HL-60 (cell line): ENCODE measurements around the gene TSPAN8.

Source experiments
- DNase-seq, 2 experiments: peaks; one replicate each; pipeline ENCODE4 v3.0.0-alpha.2; 2010 to 2020; ENCODE audit warnings: low read depth in 1 of 2, low spot score in 1 of 2
- H3K27ac ChIP-seq: fragments of 250-450 bp; sonication (Bioruptor Pico); replicated peaks from 2 replicates; pipeline ENCODE4 v1.5.1; 2020; ENCODE audit warnings: mild to moderate bottlenecking, moderate library complexity
- H3K27me3 ChIP-seq: fragments of 250-450 bp; sonication (Bioruptor Pico); 2 replicates; pipeline ENCODE4 v1.5.1; 2021; ENCODE audit warnings: mild to moderate bottlenecking, moderate library complexity; ENCODE audit not compliant: insufficient read depth, poor library complexity, severe bottlenecking
- H3K4me3 ChIP-seq: replicated peaks from 2 replicates; pipeline ENCODE4 v1.5.1; 2011; ENCODE audit warnings: mild to moderate bottlenecking, control low read depth, low read length; ENCODE audit not compliant: insufficient read depth
- CTCF ChIP-seq: IDR thresholded peaks from one replicate; pipeline ENCODE4 v1.5.1; 2011; ENCODE audit warnings: low read length, control low read depth, inconsistent platforms; ENCODE audit not compliant: insufficient read depth
- GABPA ChIP-seq: IDR thresholded peaks from 2 replicates; pipeline ENCODE4 v1.6.1; 2012; ENCODE audit warnings: low read depth
- POLR2AphosphoS5 ChIP-seq: IDR thresholded peaks from 2 replicates; pipeline ENCODE4 v1.6.1; 2012; ENCODE audit warnings: low read depth
- REST ChIP-seq: IDR thresholded peaks from 2 replicates; pipeline ENCODE4 v1.6.1; 2012; ENCODE audit warnings: low read depth; ENCODE audit not compliant: insufficient replicate concordance
- SPI1 ChIP-seq: IDR thresholded peaks from 2 replicates; pipeline ENCODE4 v1.6.1; 2012; ENCODE audit warnings: low read depth, mild to moderate bottlenecking, borderline replicate concordance

TSPAN8 gene

GRCh38 chr12:71092290-71092689 lies 65.5 kb downstream of the TSPAN8 start:
- Histone ChIP-seq H3K27me3 (no peaks in the 10 kb centered on the region), H3K27ac (no peak overlapping the region), H3K4me3 (no peak overlapping the region)
- TF ChIP-seq POLR2AphosphoS5, result no peak
- no peak for TF ChIP-seq GABPA
- no peak for TF ChIP-seq SPI1
- TF ChIP-seq REST, result no peak
- no peak for DNase-seq

- no peak for DNase-seq
- no peak for TF ChIP-seq REST
- no peak for TF ChIP-seq CTCF
- TF ChIP-seq GABPA, result no peak
- no peak for TF ChIP-seq SPI1
- TF ChIP-seq POLR2AphosphoS5, result no peak
- Histone ChIP-seq H3K27ac (no peak overlapping the region), H3K4me3 (no peak overlapping the region), H3K27me3 (no peaks in the 10 kb centered on the region)
These were observed 66.8 kb downstream of the TSPAN8 start for GRCh38 chr12:71090971-71091370.

- no peak for TF ChIP-seq REST
- TF ChIP-seq POLR2AphosphoS5, result no peak
- no peak for TF ChIP-seq SPI1
- no peak for TF ChIP-seq CTCF
- TF ChIP-seq GABPA, result no peak
These were observed 72.2 kb downstream of the TSPAN8 start for GRCh38 chr12:71085575-71085974.

GRCh38 chr12:71075743-71076142 lies 82.1 kb downstream of the TSPAN8 start:
- Histone ChIP-seq H3K27ac (no peak overlapping the region), H3K27me3 (no peaks in the 10 kb centered on the region), H3K4me3 (no peak overlapping the region)
- TF ChIP-seq GABPA (no peak), REST (no peak), POLR2AphosphoS5 (no peak), SPI1 (no peak)
- no peak for DNase-seq

More at GRCh38 chr12:71085575-71085974, 72.2 kb downstream of the TSPAN8 start:
- no peak for DNase-seq
- no peak overlapping the region for H3K27ac ChIP-seq
- H3K4me3 ChIP-seq, result no peak overlapping the region
- H3K27me3 ChIP-seq, result no peaks in the 10 kb centered on the region
